WI38 (cell line): ENCODE data around the gene ELN.

ENCODE experiments used
- H3K4me3 ChIP-seq: 2 replicates; pipeline ENCODE4 v1.5.1; 2011; ENCODE audit warnings: low read depth, mild to moderate bottlenecking, control low read depth, low read length
- CTCF ChIP-seq: IDR thresholded peaks from 2 replicates; pipeline ENCODE4 v1.5.1; 2012; ENCODE audit warnings: low read depth, mild to moderate bottlenecking, control low read depth, low read length

The ELN gene

GRCh38 chr7:74082770-74083116, 54.8 kb downstream of the ELN start:
- TF ChIP-seq CTCF: no peak
- peak overlapping the region; percentile 35 for H3K4me3 ChIP-seq

GRCh38 chr7:74083117-74083876, 55.3 kb downstream of the ELN start, which contains the start of gene LIMK1:
Gene LIMK1, plus strand, starts transcription at chr7:74083804. Its CDS starts 187 bp downstream, at chr7:74083991.
- peak within 1 kb of the TSS; percentile 75 for H3K4me3 ChIP-seq
- no peak for TF ChIP-seq CTCF

- no peak for TF ChIP-seq CTCF
- H3K4me3 ChIP-seq: peak overlapping the region; percentile 75
Observed at GRCh38 chr7:74083928-74084721, 56.2 kb downstream of the ELN start.

- TF ChIP-seq CTCF: no peak
- H3K4me3 ChIP-seq: peak overlapping the region; percentile 75
Observed at GRCh38 chr7:74084722-74085578, 57.0 kb downstream of the ELN start.

GRCh38 chr7:74087791-74088453, 59.9 kb downstream of the ELN start:
- no peak overlapping the region for H3K4me3 ChIP-seq
- no peak for TF ChIP-seq CTCF

- no peak for TF ChIP-seq CTCF
- H3K4me3 ChIP-seq: no peak overlapping the region
Observed at GRCh38 chr7:74092321-74092963, 64.5 kb downstream of the ELN start.
